Fibroblast of the aortic adventitia (primary cell): Measurements from ENCODE around the gene TRIM14. TPM values are rescaled to one million over a fixed set of nuclear protein-coding genes. Genes with fewer than 3 reads are reported as not detected.
A peak's percentile ranks its signal among the peaks of the same experiment; 100 is the strongest.

Experiments used
- DNase-seq: peaks from one replicate; pipeline ENCODE4 v3.0.0-alpha.2; 2010; ENCODE audit warnings: low read depth
- H3K4me3 ChIP-seq: 2 replicates; pipeline ENCODE4 v1.5.1; 2011; ENCODE audit warnings: low read depth, mild to moderate bottlenecking, control low read depth, low read length, moderate library complexity
- total RNA-seq: library from RNA; depleted of rRNA; stranded (reverse); fragments of >200 nt; gene quantifications from 2 replicates; pipeline ENCODE4 v1.2.3, GENCODE V29; 2012; ENCODE audit warnings: low replicate concordance
- TF ChIP-seq, protein P1 (sequence below): IDR thresholded peaks from 2 replicates; pipeline ENCODE4 v1.5.1; 2011; ENCODE audit warnings: mild to moderate bottlenecking, low read length, control low read depth, inconsistent platforms; ENCODE audit not compliant: insufficient read depth

The TRIM14 gene
- total RNA-seq, 1 donor = 0.81 TPM

- H3K4me3 ChIP-seq = no peak overlapping the region
- TF ChIP-seq, protein P1, sequence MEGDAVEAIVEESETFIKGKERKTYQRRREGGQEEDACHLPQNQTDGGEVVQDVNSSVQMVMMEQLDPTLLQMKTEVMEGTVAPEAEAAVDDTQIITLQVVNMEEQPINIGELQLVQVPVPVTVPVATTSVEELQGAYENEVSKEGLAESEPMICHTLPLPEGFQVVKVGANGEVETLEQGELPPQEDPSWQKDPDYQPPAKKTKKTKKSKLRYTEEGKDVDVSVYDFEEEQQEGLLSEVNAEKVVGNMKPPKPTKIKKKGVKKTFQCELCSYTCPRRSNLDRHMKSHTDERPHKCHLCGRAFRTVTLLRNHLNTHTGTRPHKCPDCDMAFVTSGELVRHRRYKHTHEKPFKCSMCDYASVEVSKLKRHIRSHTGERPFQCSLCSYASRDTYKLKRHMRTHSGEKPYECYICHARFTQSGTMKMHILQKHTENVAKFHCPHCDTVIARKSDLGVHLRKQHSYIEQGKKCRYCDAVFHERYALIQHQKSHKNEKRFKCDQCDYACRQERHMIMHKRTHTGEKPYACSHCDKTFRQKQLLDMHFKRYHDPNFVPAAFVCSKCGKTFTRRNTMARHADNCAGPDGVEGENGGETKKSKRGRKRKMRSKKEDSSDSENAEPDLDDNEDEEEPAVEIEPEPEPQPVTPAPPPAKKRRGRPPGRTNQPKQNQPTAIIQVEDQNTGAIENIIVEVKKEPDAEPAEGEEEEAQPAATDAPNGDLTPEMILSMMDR = peak; percentile 4
- DNase-seq = no peak
Measured at GRCh38 chr9:98067184-98067583, 51.8 kb downstream of the TRIM14 start.

- TF ChIP-seq, protein P1 = no peak
- no peak for DNase-seq
- H3K4me3 ChIP-seq = no peak overlapping the region
Measured at GRCh38 chr9:98066235-98066634, 52.8 kb downstream of the TRIM14 start.

GRCh38 chr9:98064623-98065392, 54.2 kb downstream of the TRIM14 start:
- DNase-seq = no peak
- TF ChIP-seq, protein P1 = no peak
- no peak overlapping the region for H3K4me3 ChIP-seq

- H3K4me3 ChIP-seq = no peak overlapping the region
- TF ChIP-seq, protein P1 = no peak
- no peak for DNase-seq
Measured at GRCh38 chr9:98062161-98062560, 56.9 kb downstream of the TRIM14 start.

- TF ChIP-seq, protein P1 = no peak
- DNase-seq = peak; percentile 25
Measured at GRCh38 chr9:98057138-98057799, 61.8 kb downstream of the TRIM14 start.

DNA sequence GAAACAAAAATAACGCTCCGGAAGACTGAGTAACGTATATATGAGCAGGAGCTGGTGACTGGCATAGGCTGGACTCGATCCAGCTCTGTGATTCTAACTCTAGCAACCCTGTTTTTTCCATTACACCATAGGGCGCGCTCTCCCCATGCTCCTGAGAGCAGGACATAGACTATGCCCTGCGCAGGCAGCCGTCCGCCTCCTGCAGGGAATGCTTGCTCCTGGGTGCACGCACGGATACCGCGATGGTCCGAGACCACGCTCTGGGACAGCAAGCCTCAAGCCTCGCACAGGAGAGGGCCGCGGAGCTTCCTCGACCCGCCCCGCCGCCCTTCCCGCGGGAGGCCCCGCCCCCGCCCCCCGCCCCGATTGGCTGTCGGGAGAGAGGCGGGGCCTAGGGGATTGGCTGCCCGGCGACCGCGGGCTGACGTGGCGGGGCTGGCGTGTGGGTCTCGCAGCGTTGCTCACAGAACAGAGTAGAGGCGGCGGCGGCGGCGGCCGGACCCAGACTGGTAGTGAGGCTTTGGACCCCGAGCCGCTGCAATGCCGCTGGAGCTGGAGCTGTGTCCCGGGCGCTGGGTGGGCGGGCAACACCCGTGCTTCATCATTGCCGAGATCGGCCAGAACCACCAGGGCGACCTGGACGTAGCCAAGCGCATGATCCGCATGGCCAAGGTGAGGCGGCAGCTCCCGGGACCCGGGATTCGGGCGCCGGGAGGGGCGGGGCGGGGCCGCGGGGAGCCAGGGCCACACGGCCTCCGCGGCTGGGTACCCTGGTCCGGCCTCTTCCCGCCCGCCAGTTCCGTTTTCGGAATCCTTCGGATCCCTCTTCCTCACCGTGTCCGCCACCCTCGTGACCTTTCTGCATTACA, 62.5 kb downstream of the TRIM14 start, which contains the start of gene NANS:
TSS of gene NANS (plus strand) at position 464 of the 869 bp plus-strand sequence. CDS start at position 541, 77 bp downstream.
- peak within 1 kb of the TSS; percentile 90 for H3K4me3 ChIP-seq
- TF ChIP-seq, protein P1 = peak; percentile 17
- DNase-seq = peak; percentile 90

More at GRCh38 chr9:98057138-98057799, 61.8 kb downstream of the TRIM14 start:
- peak overlapping the region; percentile 90 for H3K4me3 ChIP-seq
